Panc1 (cell line): ENCODE measurements around the gene GDF10.

Experiments
- CTCF ChIP-seq: fragments of 450-650 bp; IDR thresholded peaks from 2 replicates; pipeline ENCODE4 v1.5.1; 2017; ENCODE audit warnings: mild to moderate bottlenecking
- POLR2AphosphoS5 ChIP-seq: IDR thresholded peaks from 2 replicates; pipeline ENCODE4 v1.6.1; 2012; ENCODE audit warnings: mild to moderate bottlenecking, low read depth, low read length, moderate library complexity

DNA sequence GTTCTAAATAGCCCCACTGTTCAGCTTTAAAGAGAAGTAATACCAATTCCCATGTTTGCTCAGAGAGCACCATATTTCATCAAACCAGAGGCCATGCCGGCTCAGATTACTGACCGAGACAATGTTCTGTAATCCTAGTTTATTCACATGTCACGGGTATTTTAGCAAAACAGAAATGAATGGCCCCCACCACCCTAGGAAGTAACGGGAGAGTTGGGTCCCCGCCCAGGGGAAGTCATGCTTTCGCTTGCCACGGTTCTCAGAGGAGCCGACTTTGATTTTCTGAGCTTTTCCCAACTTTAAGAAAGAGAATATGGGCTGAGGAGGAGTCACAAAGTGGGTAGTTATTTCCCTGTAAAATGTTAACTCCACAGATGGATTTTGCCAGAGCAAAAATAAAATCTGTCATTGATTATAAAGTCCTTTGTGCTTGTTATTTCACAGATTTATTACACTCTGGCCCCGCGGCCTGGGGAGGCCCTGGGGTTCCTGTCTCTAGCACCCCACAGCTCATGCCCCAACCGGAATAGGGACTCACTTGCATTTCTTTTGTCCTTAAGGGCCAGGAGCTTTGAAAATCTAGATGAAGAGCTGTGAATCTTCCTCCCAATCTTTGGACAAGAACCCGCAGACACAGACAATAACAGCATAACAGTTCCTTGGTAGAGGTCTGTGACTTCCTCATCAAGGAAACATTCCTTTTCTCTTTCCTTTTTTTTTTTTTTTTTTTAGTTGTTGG lies 3.7 kb upstream of the GDF10 start:
- TF ChIP-seq CTCF (no peak), POLR2AphosphoS5 (no peak)
